UCSD-AML1 (cell line): Measurements from ENCODE around the gene TMBIM4.

Experiments
- DNase-seq: peaks from one replicate; lab custom pipeline; 2025; ENCODE audit not compliant: unreplicated experiment; lab: John Stamatoyannopoulos, UW

TMBIM4 gene

GRCh38 chr12:66142826-66143225 is 27.0 kb downstream of the TMBIM4 start:
- DNase-seq: no peak

- no peak for DNase-seq
Measured at GRCh38 chr12:66141299-66141698, 28.5 kb downstream of the TMBIM4 start.

- no peak for DNase-seq
Measured at GRCh38 chr12:66140731-66141130, 29.1 kb downstream of the TMBIM4 start.

GRCh38 chr12:66139328-66139727 is 30.5 kb downstream of the TMBIM4 start:
- DNase-seq: no peak

DNA sequence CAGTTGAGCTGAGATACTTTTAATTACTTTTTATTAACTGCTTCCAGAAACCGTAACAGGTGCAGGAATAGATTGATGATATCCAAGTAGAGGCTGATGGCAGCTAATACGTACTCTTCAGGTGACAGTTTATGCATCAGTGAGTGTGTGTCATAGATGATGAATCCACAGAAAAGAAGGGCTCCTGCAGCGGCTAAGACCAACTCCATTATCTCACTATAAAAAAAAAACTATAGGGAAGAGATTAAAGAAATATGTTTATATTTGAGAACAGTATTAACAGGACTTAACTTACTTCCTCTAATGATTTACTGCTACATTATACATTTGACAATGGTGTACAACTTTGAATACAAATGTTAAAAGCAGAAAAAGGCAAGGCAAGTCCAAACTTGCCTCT is 31.9 kb downstream of the TMBIM4 start:
- no peak for DNase-seq

GRCh38 chr12:66132408-66132807 is 37.4 kb downstream of the TMBIM4 start:
- no peak for DNase-seq

DNA sequence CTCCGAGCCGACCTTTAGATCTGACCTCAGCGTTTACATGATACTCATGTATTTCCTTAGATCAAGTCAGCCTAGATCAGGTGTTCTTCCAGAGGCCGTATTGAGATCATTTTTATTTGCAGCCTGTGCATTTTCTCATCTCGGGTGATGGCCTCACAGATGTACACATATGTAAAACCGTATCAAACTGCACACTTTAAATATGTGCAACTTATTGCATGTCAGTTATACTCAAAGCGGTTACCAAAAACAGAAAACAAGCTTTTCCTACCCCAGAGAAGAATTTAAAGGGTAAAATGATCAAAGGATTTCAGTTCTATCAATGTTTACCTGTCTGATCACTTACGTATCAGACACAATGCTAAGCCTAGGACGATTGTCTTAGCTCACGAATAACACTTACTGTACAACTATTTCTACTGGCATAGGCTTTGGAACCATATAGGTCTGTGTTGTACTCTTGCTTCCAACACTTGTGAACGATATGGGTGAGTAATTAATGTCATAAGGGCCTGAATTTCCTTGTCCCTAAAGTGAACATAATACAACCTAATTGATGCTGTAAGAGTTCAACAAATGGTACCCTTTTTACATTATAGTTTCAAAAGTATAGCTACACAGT is 38.6 kb downstream of the TMBIM4 start:
- DNase-seq: no peak

- DNase-seq: peak; percentile 88
Measured at GRCh38 chr12:66130267-66131066, 39.3 kb downstream of the TMBIM4 start, which contains the start of gene LLPH. TSS of gene LLPH (minus strand) at chr12:66130750. CDS start at chr12:66129106, 1,644 bp downstream.

DNA sequence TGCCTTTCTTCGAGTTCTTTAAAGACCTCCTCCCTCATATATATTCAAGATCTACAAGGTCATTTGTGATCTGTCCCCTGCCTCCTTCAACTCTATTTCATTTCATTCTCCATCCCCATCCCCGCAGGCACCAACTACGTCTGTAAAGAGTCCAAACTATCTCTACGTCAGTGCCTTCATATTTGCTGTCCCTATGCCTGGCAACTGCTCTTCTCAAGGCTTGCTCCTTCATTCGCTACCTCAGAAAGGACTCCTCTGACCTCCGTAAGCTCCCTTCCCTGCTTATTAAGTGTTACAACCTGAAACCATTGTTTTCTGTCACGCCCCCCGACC is 39.9 kb downstream of the TMBIM4 start:
- DNase-seq: no peak

- no peak for DNase-seq
Measured at GRCh38 chr12:66127650-66128049, 42.1 kb downstream of the TMBIM4 start.

- no peak for DNase-seq
Measured at GRCh38 chr12:66120477-66120876, 49.3 kb downstream of the TMBIM4 start.

GRCh38 chr12:66119870-66120241 is 49.9 kb downstream of the TMBIM4 start:
- no peak for DNase-seq

- no peak for DNase-seq
Measured at GRCh38 chr12:66119229-66119869, 50.4 kb downstream of the TMBIM4 start.

- DNase-seq: no peak
Measured at GRCh38 chr12:66118240-66118891, 51.4 kb downstream of the TMBIM4 start.

DNA sequence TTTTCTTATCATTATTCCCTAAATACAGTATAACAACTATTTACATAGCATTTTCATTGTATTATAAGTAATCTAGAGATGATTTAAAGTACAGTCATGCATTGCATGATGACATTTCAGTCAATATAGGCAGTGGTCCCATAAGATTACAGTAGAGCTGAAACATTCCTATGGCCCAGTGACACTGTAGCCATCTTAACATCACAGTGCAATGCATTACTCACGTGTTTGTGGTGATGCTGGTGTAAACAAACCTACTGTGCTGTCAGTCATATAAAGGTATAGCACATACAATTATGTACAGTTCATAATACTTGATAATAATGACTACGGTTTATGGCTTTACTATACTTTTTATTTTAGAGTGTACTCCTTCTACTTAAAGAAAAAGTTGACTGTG is 52.6 kb downstream of the TMBIM4 start:
- no peak for DNase-seq

- DNase-seq: no peak
Measured at GRCh38 chr12:66115071-66115600, 54.7 kb downstream of the TMBIM4 start.

- DNase-seq: no peak
Measured at GRCh38 chr12:66113471-66113870, 56.3 kb downstream of the TMBIM4 start.

GRCh38 chr12:66111605-66112004 is 58.2 kb downstream of the TMBIM4 start:
- no peak for DNase-seq

DNA sequence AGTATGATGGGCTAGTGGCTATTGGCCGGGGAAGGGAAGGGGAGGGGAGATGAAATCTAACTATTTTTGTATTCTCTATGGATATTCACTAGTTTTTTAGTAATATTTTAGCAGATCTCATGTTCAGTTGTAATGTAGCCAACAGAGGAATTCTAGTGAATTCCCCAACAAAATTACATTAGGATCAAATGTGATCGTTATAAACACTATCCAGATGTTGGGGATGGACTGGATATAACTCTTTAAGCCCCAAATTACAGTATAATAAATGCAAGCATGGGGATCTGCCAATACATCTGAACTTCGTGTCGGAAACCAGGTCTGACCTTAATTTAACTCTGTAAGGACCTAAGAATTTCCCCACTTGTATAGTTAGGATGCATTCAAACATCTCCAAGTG is 60.7 kb downstream of the TMBIM4 start:
- DNase-seq: no peak

DNA sequence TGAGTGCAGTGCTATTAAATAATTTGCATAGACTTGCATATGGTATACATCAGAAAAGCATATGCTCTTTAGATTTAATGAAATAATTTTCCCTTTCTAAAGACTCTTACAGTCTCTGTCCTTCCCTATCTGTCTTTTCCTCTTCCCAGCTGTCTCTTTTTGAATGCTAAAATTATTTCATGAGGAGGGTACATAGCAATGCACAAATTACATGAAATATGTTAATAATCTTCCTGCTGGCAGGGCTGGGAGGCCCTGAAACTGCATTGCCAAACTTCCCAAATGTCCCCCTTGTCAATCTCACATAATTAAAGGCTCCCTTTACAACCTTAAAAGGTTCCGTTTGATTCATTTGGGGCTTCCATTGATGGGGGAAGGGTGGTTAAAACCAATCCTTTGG is 61.4 kb downstream of the TMBIM4 start:
- no peak for DNase-seq

DNA sequence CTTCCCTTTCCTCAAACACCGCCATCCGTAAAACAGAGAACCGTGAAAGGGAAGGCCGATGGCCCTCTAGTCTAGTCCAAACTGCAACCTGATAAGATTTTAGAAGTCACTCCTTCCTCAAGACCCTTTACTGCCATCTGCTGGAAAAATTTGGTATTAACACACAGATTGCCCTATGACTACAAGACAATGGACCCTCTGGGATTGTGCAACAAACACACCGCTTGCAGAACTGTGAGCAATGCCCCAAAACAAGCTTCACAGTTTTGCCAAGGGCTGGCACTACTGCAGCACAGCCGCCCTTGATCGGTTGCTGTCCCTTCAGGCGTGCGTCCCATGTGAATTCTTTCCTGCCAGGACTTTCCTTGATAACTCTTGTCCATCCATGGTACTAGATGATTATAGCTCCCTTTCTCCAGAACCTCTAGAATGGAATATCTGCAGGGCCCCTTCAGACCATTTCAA is 62.3 kb downstream of the TMBIM4 start:
- DNase-seq: peak; percentile 17
